CD4-positive, alpha-beta T cell treated with Interleukin-21 for 1 hour (primary cell): Measurements from ENCODE around the gene GYS2.

Experiments used
- DNase-seq: peaks from one replicate; pipeline ENCODE4 v3.0.0-alpha.2; 2020

Gene GYS2

DNA sequence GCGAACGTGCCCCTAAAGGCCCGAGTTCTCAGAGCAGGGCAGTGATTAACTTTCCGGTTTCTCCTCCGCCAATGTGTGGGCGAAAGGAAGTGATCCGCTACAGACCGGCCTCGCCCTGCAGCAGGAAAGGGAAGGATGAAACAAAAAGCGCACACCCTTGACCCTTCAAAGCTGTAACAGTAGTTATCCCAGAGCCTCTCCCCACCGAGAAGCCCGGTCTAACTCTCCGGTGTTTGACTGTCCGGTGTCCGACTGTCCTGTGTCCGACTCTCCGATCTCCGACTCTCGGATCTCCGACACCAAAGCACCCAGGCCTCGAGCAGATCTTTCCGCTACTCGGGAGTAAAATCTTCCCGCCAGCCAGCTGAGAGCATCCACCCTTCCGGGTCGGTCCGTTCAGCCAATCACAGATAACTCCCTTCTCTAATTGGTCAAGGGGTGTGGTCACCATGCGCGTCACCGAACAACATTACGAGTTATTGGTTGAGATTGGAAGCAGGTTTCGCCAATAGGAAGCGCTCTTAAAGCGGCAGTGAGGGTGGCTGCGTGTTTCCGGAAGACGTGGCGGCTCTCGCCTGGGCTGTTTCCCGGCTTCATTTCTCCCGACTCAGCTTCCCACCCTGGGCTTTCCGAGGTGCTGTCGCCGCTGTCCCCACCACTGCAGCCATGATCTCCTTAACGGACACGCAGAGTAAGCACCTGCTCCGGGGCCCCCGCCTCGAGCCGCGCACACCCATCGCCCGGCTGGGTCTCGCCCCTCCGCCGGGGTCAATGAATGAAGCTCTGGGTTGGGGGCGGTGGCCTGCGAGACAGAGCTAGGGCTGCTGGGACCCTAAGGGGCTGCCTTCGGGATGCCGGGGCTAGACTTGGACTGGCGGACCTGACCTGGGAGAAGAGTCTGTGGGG lies 103.1 kb downstream of the GYS2 start, which contains the start of the genes GOLT1B and RECQL:
Gene GOLT1B (plus strand): TSS at position 532 of the 906 bp plus-strand sequence. CDS start 135 bp downstream, at position 667.
Gene RECQL (minus strand): TSS at position 378 of the 906 bp plus-strand sequence. CDS start 2,065 bp downstream, outside the sequence.
- DNase-seq: peak; percentile 96

- no peak for DNase-seq
Observed at GRCh38 chr12:21500786-21501257, 103.8 kb downstream of the GYS2 start.

DNA sequence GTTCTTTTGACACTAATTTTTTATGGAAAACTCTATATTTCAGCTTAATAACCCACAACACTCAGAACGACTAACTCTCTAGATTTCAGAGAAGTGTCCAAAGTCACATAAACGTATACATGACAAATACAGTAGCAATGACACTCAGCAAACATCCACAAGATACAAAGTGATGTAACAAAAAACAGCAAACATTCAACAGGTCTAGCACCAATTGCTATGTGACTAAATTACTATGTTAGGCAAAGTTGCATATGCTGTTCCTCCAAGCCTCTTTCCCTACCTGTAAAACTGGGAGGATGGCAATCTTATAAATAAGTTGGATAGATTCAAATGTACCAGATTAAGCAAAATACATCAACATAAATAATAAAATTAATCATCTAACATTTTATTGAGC lies 104.9 kb downstream of the GYS2 start:
- no peak for DNase-seq
